CD4-positive, alpha-beta T cell (primary cell): Measurements from ENCODE around the gene SLC6A4. TPM values are rescaled to one million over a fixed set of nuclear protein-coding genes. Genes with fewer than 3 reads are reported as not detected.

Source experiments
- ATAC-seq: fragments of 200-7000 bp; cut with Tn5 transposase; one replicate; pipeline ENCODE4 v1.10.0; 2022; ENCODE audit warnings: mild to moderate bottlenecking; ENCODE audit not compliant: poor library complexity
- CTCF ChIA-PET: fragments of 350-600 bp; sonication (Branson Sonifier 250); formaldehyde crosslinking; loops from one replicate; lab custom pipeline; 2021; ENCODE audit warnings: antibody characterized with exemption, inconsistent platforms; lab: Charles Lee
- POLR2A ChIA-PET: fragments of 350-600 bp; sonication (Branson Sonifier 250); formaldehyde crosslinking; loops from one replicate; lab custom pipeline; 2021; ENCODE audit warnings: antibody characterized with exemption, inconsistent platforms; lab: Charles Lee
- DNase-seq, 14 experiments: peaks; one replicate each; pipeline ENCODE4 v3.0.0-alpha.2; 2013 to 2020; ENCODE audit warnings: mixed read lengths in 2 of 14
- H3K27ac ChIP-seq, 2 donors: one replicate each; pipeline versions ENCODE4 v1.5.1 to v1.7.0; 2013; ENCODE audit warnings: low read length in 2 of 2, low read depth in 1 of 2, mild to moderate bottlenecking in 1 of 2
- H3K27me3 ChIP-seq, 2 experiments: 1 replicate in 1 of 2; 2 replicates in 1 of 2; pipeline versions ENCODE4 v1.6.1 to v1.7.0; 2013; ENCODE audit warnings: low read length in 2 of 2, control low read depth in 1 of 2, mild to moderate bottlenecking in 1 of 2, moderate library complexity in 1 of 2; ENCODE audit not compliant: insufficient read depth in 2 of 2, control insufficient read depth in 1 of 2
- H3K36me3 ChIP-seq: one replicate; pipeline ENCODE4 v1.6.1; 2013; ENCODE audit warnings: low read length, control low read depth; ENCODE audit not compliant: insufficient read depth
- H3K4me1 ChIP-seq: one replicate; pipeline ENCODE4 v1.6.1; 2013; ENCODE audit warnings: low read length, control low read depth; ENCODE audit not compliant: insufficient read depth
- H3K4me3 ChIP-seq: one replicate; pipeline ENCODE4 v1.5.1; 2013; ENCODE audit warnings: mild to moderate bottlenecking, low read length, moderate library complexity
- H3K9me3 ChIP-seq, 2 experiments: 1 replicate in 1 of 2; 2 replicates in 1 of 2; pipeline versions ENCODE4 v1.6.1 to v1.7.0; 2013; ENCODE audit warnings: low read length in 2 of 2, mild to moderate bottlenecking in 2 of 2, control low read depth in 1 of 2, moderate library complexity in 1 of 2; ENCODE audit not compliant: control insufficient read depth in 1 of 2, insufficient read depth in 1 of 2
- H3K27ac Mint-ChIP-seq: one replicate; pipeline ENCODE4 v1.8.0; 2020; ENCODE audit warnings: mixed read lengths
- H3K27me3 Mint-ChIP-seq: one replicate; pipeline ENCODE4 v1.8.0; 2021; ENCODE audit warnings: mixed read lengths
- H3K36me3 Mint-ChIP-seq: one replicate; pipeline ENCODE4 v1.8.0; 2021; ENCODE audit warnings: low read depth, mixed read lengths
- H3K4me1 Mint-ChIP-seq: one replicate; pipeline ENCODE4 v1.8.0; 2021; ENCODE audit warnings: low read depth, mixed read lengths
- H3K4me3 Mint-ChIP-seq: one replicate; pipeline ENCODE4 v1.8.0; 2020; ENCODE audit warnings: mild to moderate bottlenecking, mixed read lengths
- H3K9me3 Mint-ChIP-seq: one replicate; pipeline ENCODE4 v1.8.0; 2020; ENCODE audit warnings: mixed read lengths
- intact Hi-C, 2 experiments: fragments of 100-400 bp; cut with DNase I in 1 of 2; cut with micrococcal nuclease in 1 of 2; formaldehyde crosslinking; loops; one replicate each; pipeline versions ENCODE4 v1.15.1 to v1.9.0; 2023 to 2025; cut with DNase I, micrococcal nuclease
- total RNA-seq, 174 experiments: library from RNA in 2 of 174; stranded (reverse) in 2 of 174; gene quantifications; one replicate each; pipeline ENCODE4 v1.2.3 and lab custom pipeline; 2021 to 2026
- TF ChIP-seq, protein P1 (sequence below): fragments of 200-600 bp; IDR thresholded peaks from one replicate; pipeline ENCODE4 v1.8.0; 2022; ENCODE audit warnings: antibody characterized with exemption, mild to moderate bottlenecking

SLC6A4 gene
- total RNA-seq, 2 experiments from 2014 or later, result not detected

DNA sequence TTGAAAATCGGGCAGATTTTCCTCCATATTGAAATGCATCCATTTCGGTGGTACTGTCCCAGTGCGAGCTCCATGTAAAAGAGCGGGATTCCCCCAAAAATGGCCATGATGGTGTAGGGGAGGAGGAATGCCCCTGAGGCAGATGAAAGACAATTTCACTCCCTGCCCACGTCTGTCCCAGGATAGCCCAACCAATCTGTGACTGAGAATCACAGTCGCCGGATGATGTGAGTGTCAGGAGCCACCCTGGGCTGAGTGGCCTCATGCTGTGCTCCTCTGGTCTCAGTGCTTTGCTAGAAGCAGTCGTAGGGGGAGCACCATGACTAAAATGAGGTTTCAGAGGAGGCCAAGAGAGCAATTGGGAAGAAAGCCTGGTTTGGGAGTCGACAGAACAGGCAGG lies 16.7 kb downstream of the SLC6A4 start:
- Histone ChIP-seq H3K27ac (no peak overlapping the region), H3K36me3 (no peaks in the 10 kb centered on the region), H3K9me3 (no peaks in the 10 kb centered on the region), H3K4me3 (no peak overlapping the region), H3K4me1 (no peaks in the 10 kb centered on the region), H3K27me3 (no peaks in the 10 kb centered on the region)
- POLR2A ChIA-PET, result no interaction called here
- no peak overlapping the region for H3K4me3 Mint-ChIP-seq
- intact Hi-C loops, result no loop called here
- CTCF ChIA-PET, result no interaction called here
- TF ChIP-seq, protein P1, sequence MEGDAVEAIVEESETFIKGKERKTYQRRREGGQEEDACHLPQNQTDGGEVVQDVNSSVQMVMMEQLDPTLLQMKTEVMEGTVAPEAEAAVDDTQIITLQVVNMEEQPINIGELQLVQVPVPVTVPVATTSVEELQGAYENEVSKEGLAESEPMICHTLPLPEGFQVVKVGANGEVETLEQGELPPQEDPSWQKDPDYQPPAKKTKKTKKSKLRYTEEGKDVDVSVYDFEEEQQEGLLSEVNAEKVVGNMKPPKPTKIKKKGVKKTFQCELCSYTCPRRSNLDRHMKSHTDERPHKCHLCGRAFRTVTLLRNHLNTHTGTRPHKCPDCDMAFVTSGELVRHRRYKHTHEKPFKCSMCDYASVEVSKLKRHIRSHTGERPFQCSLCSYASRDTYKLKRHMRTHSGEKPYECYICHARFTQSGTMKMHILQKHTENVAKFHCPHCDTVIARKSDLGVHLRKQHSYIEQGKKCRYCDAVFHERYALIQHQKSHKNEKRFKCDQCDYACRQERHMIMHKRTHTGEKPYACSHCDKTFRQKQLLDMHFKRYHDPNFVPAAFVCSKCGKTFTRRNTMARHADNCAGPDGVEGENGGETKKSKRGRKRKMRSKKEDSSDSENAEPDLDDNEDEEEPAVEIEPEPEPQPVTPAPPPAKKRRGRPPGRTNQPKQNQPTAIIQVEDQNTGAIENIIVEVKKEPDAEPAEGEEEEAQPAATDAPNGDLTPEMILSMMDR, result no peak
- DNase-seq (no peak), ATAC-seq (no peak)
- no peaks in the 10 kb centered on the region for H3K27me3 Mint-ChIP-seq
- H3K9me3 Mint-ChIP-seq, result no peaks in the 10 kb centered on the region
- H3K4me1 Mint-ChIP-seq, result no peaks in the 10 kb centered on the region
- no peak overlapping the region for H3K27ac Mint-ChIP-seq
- H3K36me3 Mint-ChIP-seq, result no peaks in the 10 kb centered on the region

GRCh38 chr17:30217746-30218245 lies 17.7 kb downstream of the SLC6A4 start:
- DNase-seq (no peak), ATAC-seq (no peak)
- intact Hi-C loops, result no loop called here
- no peaks in the 10 kb centered on the region for H3K4me1 ChIP-seq
- no peaks in the 10 kb centered on the region for H3K9me3 Mint-ChIP-seq
- TF ChIP-seq, protein P1, result no peak
- no peaks in the 10 kb centered on the region for H3K27me3 ChIP-seq
- no peaks in the 10 kb centered on the region for H3K36me3 ChIP-seq
- no peak overlapping the region for H3K4me3 Mint-ChIP-seq
- no peaks in the 10 kb centered on the region for H3K9me3 ChIP-seq
- H3K4me1 Mint-ChIP-seq, result no peaks in the 10 kb centered on the region
- H3K27me3 Mint-ChIP-seq, result no peaks in the 10 kb centered on the region
- no peaks in the 10 kb centered on the region for H3K36me3 Mint-ChIP-seq
- H3K27ac Mint-ChIP-seq, result no peak overlapping the region
- POLR2A ChIA-PET, result no interaction called here
- no peak overlapping the region for H3K4me3 ChIP-seq
- CTCF ChIA-PET, result no interaction called here
- no peak overlapping the region for H3K27ac ChIP-seq

- Histone ChIP-seq H3K36me3 (no peaks in the 10 kb centered on the region), H3K9me3 (no peaks in the 10 kb centered on the region), H3K27ac (no peak overlapping the region), H3K4me3 (no peak overlapping the region), H3K4me1 (no peaks in the 10 kb centered on the region), H3K27me3 (no peaks in the 10 kb centered on the region)
- no peak overlapping the region for H3K27ac Mint-ChIP-seq
- no peaks in the 10 kb centered on the region for H3K4me1 Mint-ChIP-seq
- ChIA-PET POLR2A (no interaction called here), CTCF (no interaction called here)
- H3K36me3 Mint-ChIP-seq, result no peaks in the 10 kb centered on the region
- DNase-seq (no peak), ATAC-seq (no peak)
- intact Hi-C loops, result no loop called here
- no peaks in the 10 kb centered on the region for H3K9me3 Mint-ChIP-seq
- H3K4me3 Mint-ChIP-seq, result no peak overlapping the region
- TF ChIP-seq, protein P1, result no peak
- no peaks in the 10 kb centered on the region for H3K27me3 Mint-ChIP-seq
These were observed 18.4 kb downstream of the SLC6A4 start for GRCh38 chr17:30217054-30217453.
